AG10803 (cell line): ENCODE results near the gene MAPK4.

ENCODE experiments used
- DNase-seq: peaks from one replicate; pipeline ENCODE4 v3.0.0; 2010; ENCODE audit warnings: low read depth
- H3K4me3 ChIP-seq: 2 replicates; pipeline ENCODE4 v1.5.1; 2011; ENCODE audit warnings: mild to moderate bottlenecking, low read length, control low read depth
- TF ChIP-seq, protein P1 (sequence below): conservative IDR thresholded peaks from 2 replicates; pipeline ENCODE4 v1.5.1; 2011; ENCODE audit warnings: mild to moderate bottlenecking, low read length, control low read depth, inconsistent platforms

MAPK4 gene

DNA sequence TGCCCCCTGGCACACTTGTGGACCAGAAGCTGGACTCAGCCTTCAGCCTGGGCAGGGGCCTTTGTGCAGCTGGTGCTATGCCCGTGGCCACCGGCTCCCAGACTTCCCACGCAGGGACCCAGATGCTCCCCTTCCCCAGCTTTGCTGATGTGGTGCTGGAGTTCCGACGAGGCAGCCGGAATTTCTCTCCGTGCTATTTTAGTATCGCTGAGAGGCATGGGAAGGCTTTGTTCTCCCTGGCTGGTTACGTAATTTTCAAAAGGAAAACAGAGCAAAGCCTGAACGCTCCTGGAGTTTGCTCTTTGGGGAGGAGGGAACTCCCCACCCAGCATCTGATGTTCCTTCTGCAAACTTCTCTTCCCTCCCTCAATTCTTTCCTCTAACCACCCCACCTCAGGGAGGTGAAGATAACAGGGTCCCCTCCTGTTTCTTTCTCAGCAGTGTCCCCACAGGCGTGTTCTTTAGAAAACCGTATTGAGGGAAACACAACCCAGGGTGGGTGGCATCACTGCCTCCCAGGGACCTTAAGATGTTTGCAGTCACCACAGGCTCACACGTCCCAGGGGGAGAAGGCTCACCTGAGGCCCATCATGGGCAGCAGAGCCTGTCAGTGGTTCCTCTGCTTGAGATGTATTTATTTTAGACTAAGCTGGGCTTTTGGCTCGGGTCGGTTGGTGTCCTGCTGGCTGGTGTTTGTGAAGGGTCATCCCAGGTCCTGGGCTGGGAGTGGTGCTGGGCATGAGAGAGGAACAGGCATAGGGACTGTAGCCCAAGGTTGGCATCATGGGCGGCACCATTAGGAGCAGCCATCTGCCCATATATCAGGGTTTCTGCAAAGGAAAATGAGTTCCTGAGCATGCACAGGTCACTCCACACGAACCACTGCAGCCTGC, 95.0 kb downstream of the MAPK4 start:
- TF ChIP-seq, protein P1, sequence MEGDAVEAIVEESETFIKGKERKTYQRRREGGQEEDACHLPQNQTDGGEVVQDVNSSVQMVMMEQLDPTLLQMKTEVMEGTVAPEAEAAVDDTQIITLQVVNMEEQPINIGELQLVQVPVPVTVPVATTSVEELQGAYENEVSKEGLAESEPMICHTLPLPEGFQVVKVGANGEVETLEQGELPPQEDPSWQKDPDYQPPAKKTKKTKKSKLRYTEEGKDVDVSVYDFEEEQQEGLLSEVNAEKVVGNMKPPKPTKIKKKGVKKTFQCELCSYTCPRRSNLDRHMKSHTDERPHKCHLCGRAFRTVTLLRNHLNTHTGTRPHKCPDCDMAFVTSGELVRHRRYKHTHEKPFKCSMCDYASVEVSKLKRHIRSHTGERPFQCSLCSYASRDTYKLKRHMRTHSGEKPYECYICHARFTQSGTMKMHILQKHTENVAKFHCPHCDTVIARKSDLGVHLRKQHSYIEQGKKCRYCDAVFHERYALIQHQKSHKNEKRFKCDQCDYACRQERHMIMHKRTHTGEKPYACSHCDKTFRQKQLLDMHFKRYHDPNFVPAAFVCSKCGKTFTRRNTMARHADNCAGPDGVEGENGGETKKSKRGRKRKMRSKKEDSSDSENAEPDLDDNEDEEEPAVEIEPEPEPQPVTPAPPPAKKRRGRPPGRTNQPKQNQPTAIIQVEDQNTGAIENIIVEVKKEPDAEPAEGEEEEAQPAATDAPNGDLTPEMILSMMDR: no peak
- no peak for DNase-seq
- H3K4me3 ChIP-seq: no peak overlapping the region

DNA sequence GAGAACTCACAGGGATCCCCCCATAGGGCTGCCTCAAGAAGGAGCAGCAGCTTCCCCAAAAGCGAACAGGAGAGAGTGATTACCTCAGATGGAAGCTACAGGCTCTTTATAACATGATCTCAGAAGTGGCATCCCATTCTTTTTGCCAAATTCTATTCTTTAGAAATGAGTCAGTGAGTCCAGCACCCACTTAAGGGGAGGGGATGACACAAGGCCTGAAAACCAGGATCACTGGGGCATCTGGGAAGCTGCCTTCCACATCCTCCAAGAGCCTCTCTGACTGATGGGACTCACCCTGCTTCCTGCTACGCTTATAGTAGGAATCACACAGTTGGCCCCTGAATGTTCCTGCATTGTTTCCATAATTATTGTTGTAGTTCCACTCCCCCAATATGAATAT, 96.5 kb downstream of the MAPK4 start:
- DNase-seq: no peak
- TF ChIP-seq, protein P1: no peak
- H3K4me3 ChIP-seq: no peak overlapping the region

DNA sequence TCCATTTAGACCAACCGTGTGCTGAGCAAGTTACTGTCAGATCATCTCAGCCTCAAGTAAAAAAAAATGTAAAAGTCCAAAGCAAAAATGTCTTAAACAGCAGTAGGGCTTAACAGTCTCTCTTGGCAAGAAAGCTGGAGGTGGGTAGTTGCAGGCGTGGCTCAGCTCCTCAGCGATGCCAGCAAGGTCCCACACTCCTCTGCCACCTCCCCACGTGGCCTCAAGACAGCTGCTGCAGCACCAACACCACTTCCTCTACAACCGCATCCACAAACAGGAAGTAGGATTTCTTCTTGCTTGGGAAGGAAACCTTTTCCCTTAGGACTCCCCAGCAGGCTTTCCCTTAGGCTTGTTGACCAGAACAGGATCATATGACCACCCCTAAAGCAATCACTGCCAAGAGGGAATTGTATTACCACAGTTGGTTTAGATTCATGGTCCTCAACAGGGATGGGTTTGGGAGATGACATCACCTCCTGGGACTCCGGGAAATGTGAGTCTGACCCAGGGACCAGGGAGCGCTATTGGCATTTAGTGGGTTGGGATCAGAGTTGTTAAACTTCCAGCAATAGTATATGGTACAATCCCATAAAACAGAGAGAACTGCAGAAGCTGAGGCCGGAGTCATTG, 97.1 kb downstream of the MAPK4 start:
- DNase-seq: no peak

DNA sequence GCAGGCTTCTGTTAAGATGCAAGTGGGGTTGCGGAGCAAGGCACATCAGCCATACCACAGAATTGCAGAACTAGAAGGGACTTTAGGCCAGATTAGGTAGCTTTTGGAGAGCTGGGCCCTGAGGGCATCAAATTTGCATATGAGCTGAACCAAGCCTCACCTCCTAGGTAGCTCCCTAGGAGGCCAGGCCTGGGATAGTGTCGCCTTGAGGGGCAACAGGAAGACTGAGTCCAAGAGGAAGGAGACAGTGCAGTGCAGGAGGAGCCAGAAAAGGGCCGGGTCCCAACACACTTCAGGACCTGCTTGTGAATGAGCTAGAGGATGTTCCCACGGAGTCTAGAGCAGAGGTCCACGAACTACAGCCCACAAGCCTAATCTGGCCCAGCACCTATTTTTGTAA, 98.7 kb downstream of the MAPK4 start:
- TF ChIP-seq, protein P1: no peak
- H3K4me3 ChIP-seq: no peak overlapping the region
- DNase-seq: no peak

More for the DNA sequence above, 97.1 kb downstream of the MAPK4 start:
- TF ChIP-seq, protein P1: no peak
- H3K4me3 ChIP-seq: no peak overlapping the region

DNA sequence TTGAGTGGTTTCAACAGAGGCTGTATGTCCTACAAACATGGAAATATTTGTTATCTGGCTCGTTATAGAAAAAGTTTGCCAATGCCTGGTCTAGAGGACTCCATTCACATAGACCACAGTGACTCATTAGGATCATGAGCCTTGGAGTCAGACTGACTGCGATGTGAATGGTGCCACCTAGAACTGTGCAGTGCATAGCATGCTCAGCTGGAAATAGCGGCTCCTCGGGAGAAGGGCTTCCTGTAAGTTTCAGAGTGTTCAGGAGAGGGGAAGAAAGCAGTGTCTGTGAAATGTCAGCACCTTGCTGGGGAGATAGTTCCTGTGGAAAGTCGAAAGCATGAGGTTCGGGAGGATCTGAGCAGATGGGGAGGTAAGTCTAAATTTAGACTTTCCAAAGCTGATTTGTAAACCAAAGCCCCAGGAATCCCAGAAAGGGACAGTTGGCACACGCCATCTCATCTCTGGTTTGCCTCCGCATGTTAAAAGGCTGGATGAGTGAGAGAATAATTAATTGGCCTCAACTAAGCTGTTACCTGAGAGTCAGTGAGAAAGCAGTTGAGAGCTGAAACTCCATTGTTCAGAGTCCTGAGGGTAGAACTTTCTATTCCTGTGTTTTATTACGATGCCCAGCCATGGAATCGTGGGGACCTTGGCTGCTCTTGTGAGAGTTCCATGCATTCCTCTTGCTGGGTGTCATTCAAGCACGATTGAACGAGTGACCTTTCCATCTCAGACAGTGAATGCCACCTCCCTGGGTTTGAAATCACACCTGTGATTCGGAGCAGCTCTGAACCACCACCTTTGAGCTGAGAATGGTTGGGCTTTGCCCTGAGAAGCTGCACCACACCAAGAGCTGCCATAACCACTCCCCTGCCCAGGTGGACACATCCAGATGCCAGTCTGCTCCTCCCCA, 99.5 kb downstream of the MAPK4 start:
- DNase-seq: no peak
- TF ChIP-seq, protein P1: no peak
- no peak overlapping the region for H3K4me3 ChIP-seq

DNA sequence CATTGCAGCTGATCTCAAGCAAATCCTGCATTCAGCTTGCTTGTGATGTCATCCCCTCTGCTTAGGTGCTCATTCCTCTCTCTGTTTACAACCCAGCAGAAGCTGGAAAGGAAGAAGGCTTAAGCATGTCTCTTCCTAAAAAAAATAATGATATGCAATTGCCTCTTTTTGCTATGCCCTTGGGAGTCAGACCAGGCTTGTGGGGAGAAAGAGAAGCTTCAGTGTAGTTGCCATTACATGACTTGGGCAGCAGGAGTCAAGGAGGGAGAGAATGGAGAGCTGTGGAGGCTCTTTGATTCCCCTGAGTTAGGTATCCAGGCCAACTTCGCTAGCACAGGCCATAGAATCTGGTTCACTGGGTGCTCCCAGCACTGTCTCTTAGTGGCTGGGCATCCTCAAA, 101.1 kb downstream of the MAPK4 start:
- no peak for DNase-seq
- TF ChIP-seq, protein P1: no peak
- H3K4me3 ChIP-seq: no peak overlapping the region
